ENCODE measurements around the gene DCDC1. TPM values are rescaled to one million over a fixed set of nuclear protein-coding genes. Genes with fewer than 3 reads are reported as not detected.

DCDC1 gene
- total RNA-seq, 6 experiments from 2014 or later = not detected

DNA sequence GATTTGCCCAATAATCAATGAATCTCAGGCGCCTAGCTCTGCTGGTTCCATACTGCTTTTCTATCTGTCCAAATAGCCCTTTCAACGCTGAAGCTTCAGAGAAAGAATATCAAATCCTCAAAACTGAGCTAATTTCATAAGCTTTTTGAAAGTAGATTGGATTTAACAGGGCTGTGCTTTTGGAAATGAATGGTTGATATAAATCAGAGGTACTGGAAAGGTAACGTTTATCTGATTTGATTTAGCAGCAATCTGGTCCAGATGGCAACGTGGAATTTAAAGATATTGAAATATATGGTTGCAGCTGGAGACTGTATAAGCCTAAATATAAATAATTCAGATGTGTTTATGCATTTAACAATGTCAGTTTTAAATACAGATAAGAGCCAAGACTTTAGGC, 553.9 kb downstream of the DCDC1 start:
- Mint-ChIP-seq H3K4me1 (ENCODE audit: low read depth) (no peaks in the 10 kb centered on the region), H3K27me3 (ENCODE audit: insufficient read depth) (no peaks in the 10 kb centered on the region; the same call in 1 of the 2 replicates), H3K4me3 (no peak overlapping the region), H3K9me3 (peaks cover 47% of the 10 kb centered on the region), H3K27ac (no peak overlapping the region), H3K36me3 (ENCODE audit: low read depth) (no peaks in the 10 kb centered on the region)
- TF ChIP-seq CTCF (IDR thresholded peaks at IDR 0.05) = no peak
- DNase-seq = no peak

DNA sequence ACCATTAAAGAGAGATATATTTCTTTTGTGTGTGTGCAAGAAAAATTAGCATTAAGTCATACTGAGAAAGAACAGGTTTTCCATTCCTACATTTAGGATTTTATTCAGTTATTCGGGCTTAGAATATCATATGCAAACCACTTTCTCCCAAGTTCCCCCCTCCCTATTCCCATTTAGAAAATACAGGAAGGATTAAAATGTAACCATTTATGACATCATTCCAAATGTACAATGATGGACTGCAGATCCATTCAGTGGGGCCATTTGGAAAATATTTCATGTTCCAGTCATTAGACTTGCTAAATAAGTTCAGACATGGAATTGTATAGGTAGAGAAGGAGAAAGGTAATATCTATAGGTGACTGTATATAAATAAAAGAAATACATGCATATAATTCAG, 554.8 kb downstream of the DCDC1 start:
- Mint-ChIP-seq H3K9me3 (peaks cover 47% of the 10 kb centered on the region), H3K4me3 (no peak overlapping the region), H3K4me1 (ENCODE audit: low read depth) (no peaks in the 10 kb centered on the region), H3K27me3 (ENCODE audit: insufficient read depth) (no peaks in the 10 kb centered on the region; the same call in 1 of the 2 replicates), H3K36me3 (ENCODE audit: low read depth) (no peaks in the 10 kb centered on the region), H3K27ac (no peak overlapping the region)
- no peak for DNase-seq
- no peak for TF ChIP-seq CTCF (IDR thresholded peaks at IDR 0.05)

Other genes with a start within 250 kb of the DCDC1 start
- 10 to 100 TPM; 15.7 to 19.9 (median 17.6) TPM for gene DNAJC24, start 121 bp upstream of the DCDC1 start, total RNA-seq (2021; fragmentation: NEBNext Ultra II Directional; extraction: Animal tissue kit (Norgen Biotek cat#: 25700))
- gene IMMP1L, start 139.9 kb upstream of the DCDC1 start, total RNA-seq (2021; fragmentation: NEBNext Ultra II Directional; extraction: Animal tissue kit (Norgen Biotek cat#: 25700)) = 10 to 100 TPM; 11.5 to 18.3 (median 14.5) TPM
- gene ELP4, start 140.0 kb upstream of the DCDC1 start, total RNA-seq (2021; fragmentation: NEBNext Ultra II Directional; extraction: Animal tissue kit (Norgen Biotek cat#: 25700)) = 10 to 100 TPM; 11.0 to 14.3 (median 12.2) TPM